ENCODE data around the gene MFAP3L. TPM values are rescaled to one million over a fixed set of nuclear protein-coding genes. Genes with fewer than 3 reads are reported as not detected.

Gene MFAP3L
- total RNA-seq, 1 donor from 2014 or later, result 2.2 TPM

- DNase-seq (ENCODE audit: low spot score in 2 of 2), result no peak
- Histone ChIP-seq H3K9me3 (no peaks in the 10 kb centered on the region), H3K27me3 (no peaks in the 10 kb centered on the region), H3K4me1 (no peaks in the 10 kb centered on the region), H3K27ac (no peak overlapping the region), H3K4me3 (no peak overlapping the region), H3K36me3 (no peaks in the 10 kb centered on the region)
- intact Hi-C loops (cut with DNase I), result no loop called here
- no peak for TF ChIP-seq CTCF (IDR thresholded peaks at IDR 0.05)
Measured at GRCh38 chr4:169986369-169986768, 39.8 kb downstream of the MFAP3L start.

- no peaks in the 10 kb centered on the region for H3K4me1 ChIP-seq
- no peaks in the 10 kb centered on the region for H3K9me3 ChIP-seq
Measured at GRCh38 chr4:169985881-169986280, 40.3 kb downstream of the MFAP3L start.

GRCh38 chr4:169984745-169985144 is 41.5 kb downstream of the MFAP3L start:
- H3K9me3 ChIP-seq, result no peaks in the 10 kb centered on the region
- DNase-seq (ENCODE audit: low spot score in 2 of 2), result no peak

More at GRCh38 chr4:169985881-169986280, 40.3 kb downstream of the MFAP3L start:
- Histone ChIP-seq H3K36me3 (no peaks in the 10 kb centered on the region), H3K27me3 (no peaks in the 10 kb centered on the region), H3K4me3 (no peak overlapping the region), H3K27ac (no peak overlapping the region)
- DNase-seq (ENCODE audit: low spot score in 2 of 2), result no peak
- intact Hi-C loops (cut with DNase I), result no loop called here
- TF ChIP-seq CTCF (IDR thresholded peaks at IDR 0.05), result no peak

GRCh38 chr4:169984173-169984572 is 42.0 kb downstream of the MFAP3L start:
- Histone ChIP-seq H3K27me3 (no peaks in the 10 kb centered on the region), H3K27ac (no peak overlapping the region), H3K36me3 (no peaks in the 10 kb centered on the region), H3K9me3 (no peaks in the 10 kb centered on the region), H3K4me1 (no peaks in the 10 kb centered on the region), H3K4me3 (no peak overlapping the region)
- no peak for TF ChIP-seq CTCF (IDR thresholded peaks at IDR 0.05)
- no peak for DNase-seq (ENCODE audit: low spot score in 2 of 2)
- intact Hi-C loops (cut with DNase I), result no loop called here

More at GRCh38 chr4:169984745-169985144, 41.5 kb downstream of the MFAP3L start:
- no peaks in the 10 kb centered on the region for H3K4me1 ChIP-seq
- intact Hi-C loops (cut with DNase I), result no loop called here
- no peak overlapping the region for H3K27ac ChIP-seq
- no peak overlapping the region for H3K4me3 ChIP-seq
- no peaks in the 10 kb centered on the region for H3K27me3 ChIP-seq
- TF ChIP-seq CTCF (IDR thresholded peaks at IDR 0.05), result no peak
- no peaks in the 10 kb centered on the region for H3K36me3 ChIP-seq

- Histone ChIP-seq H3K4me1 (no peaks in the 10 kb centered on the region), H3K27me3 (no peaks in the 10 kb centered on the region), H3K9me3 (no peaks in the 10 kb centered on the region), H3K27ac (no peak overlapping the region), H3K36me3 (no peaks in the 10 kb centered on the region), H3K4me3 (no peak overlapping the region)
- intact Hi-C loops (cut with DNase I), result no loop called here
- TF ChIP-seq CTCF (IDR thresholded peaks at IDR 0.05), result no peak
- no peak for DNase-seq (ENCODE audit: low spot score in 2 of 2)
Measured at GRCh38 chr4:169976951-169977350, 49.2 kb downstream of the MFAP3L start.
